ENCODE data around the gene SPATS2.
A peak's percentile ranks its signal among the peaks of the same experiment; 100 is the strongest.

Gene SPATS2

DNA sequence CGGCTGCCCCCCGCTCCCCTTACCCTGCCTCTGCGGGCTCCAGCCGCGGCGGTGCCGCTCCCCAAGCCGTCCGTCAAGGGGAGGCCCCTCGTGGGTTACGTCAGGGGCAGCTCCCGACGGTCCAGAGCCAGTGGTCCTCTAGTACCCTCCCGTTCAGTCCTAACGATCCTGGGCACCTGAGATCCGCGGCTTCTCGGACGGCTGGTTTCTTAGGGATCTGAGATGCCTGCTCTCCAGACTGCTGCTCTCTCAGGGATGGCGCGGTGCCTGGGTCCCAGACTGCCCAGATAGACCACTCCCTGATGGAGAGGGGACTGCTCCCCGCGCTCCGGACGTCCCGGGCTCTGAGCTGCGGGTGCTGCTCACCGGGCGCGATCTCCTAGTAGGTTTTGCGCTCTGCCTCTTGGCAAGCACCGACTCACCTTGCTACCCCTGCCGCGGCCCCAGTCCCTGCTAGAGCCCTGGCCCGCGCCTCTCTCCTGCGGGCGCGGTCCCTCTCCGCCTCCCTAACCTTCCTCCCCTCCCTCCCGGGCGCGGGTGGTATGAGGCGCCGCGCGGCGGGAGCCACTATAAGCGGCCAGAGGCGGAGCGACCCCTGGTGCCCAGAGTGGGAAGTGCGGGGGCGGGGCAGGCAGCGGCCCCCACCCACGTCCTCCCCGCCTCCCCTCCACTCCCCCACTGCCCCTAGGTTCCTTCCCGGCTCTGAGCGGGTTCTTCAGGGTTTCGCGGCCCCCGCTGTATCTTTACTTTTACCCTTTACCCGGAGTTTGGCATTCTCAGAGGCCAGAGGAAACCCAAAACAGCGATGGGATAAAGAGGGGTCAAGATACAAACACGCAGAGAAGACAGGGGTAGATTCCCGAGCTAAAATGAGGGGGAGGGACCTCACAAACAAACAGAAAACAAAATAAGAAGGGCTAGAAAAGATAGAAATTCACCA, 30.3 kb upstream of the SPATS2 start, which contains the start of gene C1QL4:
TSS of gene C1QL4 (minus strand) at position 544 of the 940 bp plus-strand sequence. CDS start 711 bp downstream, outside the sequence.
- DNase-seq: peak; percentile 73

GRCh38 chr12:49338830-49339463, 28.3 kb upstream of the SPATS2 start:
- DNase-seq: no peak

- DNase-seq: peak; percentile 53
Observed at GRCh38 chr12:49339464-49339861, 27.8 kb upstream of the SPATS2 start.

DNA sequence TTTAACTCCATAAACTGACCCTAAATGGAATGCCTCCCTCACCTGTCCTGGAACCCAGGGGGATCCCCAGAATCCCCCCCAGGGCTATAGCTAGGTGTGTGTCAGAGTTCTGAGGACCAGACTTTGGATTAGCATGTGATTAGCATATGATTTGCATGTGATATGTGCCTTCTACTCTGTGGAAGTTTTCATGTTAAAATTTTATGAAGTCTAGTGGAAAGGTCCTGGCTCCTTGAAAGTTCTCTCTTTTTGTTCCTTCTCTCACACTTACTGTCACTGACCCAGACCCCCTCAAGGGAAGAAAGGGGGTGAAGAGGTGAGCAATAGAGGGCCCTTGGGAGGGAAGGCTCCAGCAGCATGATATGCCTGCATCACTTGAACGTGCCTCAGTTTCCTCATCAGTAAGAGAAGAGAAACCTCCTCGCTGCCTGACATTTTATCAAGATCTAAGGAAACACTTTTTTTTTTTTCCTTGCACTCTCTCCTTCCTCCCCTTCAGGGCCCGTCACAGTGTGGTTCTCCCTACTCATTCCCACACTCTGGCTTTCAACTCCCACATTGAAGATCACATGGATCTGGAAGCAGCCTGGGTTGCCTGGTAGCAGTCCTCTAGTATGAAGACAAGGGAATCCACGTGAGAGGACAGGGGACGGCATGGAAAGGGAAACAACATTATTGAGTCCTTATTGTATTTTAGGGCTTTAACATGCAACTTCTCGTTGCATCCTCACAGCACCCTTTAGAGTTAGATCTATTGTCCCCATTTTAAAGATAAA, 27.0 kb upstream of the SPATS2 start:
- DNase-seq: no peak

GRCh38 chr12:49340971-49341776, 26.1 kb upstream of the SPATS2 start:
- DNase-seq: no peak

DNA sequence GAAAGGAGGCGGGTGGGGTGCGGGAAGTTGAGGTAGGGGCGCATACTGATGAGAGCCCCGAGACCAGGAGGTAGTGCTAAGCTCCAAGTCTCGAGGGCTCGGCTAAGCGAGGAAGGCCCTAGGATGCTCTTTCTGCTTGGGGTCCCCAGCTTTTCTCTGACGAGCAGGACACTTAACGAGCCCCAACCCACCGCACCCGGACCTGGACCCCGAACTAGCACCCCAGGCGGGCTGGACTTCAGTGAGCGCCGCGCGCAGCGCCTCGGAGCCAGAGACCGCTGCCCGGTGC, 25.5 kb upstream of the SPATS2 start:
- DNase-seq: no peak

GRCh38 chr12:49342066-49342913, 25.0 kb upstream of the SPATS2 start:
- peak; percentile 95 for DNase-seq

DNA sequence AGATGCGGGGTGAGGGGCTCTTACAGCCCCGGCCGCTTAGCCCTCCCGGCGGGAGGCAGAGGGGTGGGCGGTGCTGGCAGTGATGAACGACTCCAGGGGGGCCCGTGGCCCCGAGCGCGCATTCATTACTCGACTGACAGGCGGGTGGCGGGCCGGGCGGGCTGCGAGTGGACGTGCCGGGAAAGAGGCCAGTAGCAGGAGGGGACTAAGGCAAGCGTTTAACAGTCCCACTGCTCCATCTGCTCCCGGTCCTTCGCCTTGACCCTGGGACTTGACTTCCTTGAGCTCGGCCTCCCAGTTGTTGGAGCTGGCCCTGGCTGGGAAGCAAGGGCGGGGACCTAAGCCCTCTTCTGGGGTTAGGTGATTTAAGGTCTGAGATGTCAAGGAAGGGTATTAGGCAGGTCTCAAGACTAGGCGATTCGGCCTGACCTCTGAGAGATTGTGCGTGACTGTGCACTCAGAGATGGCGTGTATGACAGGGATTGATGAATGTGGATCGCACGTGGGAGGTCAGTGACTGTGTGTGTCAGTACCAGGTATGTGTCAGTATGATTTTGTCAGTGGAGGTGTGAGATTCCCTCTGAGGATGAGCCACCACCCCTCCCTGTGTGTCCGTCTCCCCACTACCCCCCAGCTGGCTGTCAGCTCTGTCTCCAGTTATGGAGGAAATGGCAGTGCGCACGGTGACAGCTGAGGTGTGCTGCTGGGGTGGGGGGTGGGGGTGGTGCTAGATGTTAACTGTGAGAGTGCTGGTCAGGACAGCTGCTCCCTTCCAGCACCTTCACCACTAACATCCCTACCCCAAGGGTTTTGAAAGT, 24.1 kb upstream of the SPATS2 start:
- DNase-seq: peak; percentile 41

DNA sequence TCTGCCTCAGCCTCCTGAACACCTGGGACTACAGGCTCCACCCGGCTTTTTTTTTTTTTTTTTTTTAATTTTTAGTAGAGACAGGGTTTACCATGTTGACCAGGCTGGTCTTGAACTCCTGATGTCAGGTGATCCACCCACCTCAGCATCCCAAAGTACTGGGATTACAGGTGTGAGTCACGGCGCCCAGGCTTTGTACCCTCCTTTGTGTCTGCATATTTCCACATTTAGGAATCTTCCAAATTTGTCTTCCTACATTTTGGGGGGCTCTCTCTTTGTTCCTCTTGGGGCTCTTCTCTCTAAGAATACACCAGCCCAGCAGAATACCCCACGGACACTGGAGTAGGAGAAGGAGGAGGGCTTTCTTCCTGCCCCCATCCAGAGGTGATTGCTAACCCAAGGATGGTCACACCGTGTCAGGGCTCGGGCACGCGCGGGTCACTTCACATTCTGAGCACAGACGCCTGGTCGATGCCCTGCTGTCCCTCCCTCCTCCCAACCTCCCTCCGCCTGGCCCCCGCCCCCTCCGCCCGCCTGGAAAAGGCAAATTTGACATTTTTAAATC, 22.7 kb upstream of the SPATS2 start:
- no peak for DNase-seq

- peak; percentile 69 for DNase-seq
Observed at GRCh38 chr12:49345051-49345824, 22.0 kb upstream of the SPATS2 start.

DNA sequence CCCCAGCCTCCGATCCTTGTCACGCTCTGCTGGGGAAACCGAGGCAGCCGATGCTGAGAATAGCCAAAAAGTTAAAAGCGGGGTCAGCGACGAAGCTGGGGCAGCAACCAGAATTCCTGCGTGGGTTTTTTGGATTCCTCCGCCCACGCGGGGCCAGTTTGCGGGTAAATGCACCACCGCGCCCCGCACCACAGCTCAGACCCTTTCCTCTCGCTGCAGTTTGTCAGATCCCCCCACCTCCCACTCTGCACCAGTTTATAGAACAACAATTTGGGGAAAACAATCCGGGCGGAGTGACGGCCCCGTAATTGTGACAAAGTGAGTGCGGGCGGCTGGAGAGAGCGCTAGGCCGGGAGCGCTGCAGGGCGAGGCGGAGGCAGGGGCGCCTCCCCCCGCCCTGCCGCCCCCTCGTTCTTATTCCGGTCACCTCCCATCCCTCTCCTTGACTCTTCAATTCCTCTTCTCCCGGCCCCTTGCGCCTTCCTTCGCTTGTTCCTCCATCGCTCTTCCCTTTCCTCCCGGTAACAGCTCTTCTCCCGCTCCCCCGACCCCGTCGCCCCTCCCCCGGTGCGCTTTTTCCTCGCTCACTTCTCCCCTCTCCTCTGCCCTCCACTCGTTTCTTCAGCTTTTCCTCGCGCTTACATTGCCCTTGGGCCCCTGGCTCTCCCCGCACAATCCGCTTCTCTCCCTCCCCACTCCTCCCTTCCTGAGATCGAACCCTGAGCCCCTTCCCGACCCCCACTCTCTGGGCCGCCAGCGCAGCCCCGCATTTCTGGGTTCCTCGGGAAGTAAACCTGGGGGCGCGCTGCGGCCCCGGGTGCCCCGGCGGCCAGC, 21.2 kb upstream of the SPATS2 start:
- DNase-seq: peak; percentile 31

GRCh38 chr12:49346659-49347310, 20.5 kb upstream of the SPATS2 start, which contains the start of gene DNAJC22:
Gene DNAJC22 (plus strand): TSS chr12:49346888. CDS start chr12:49348873, 1,985 bp downstream.
- DNase-seq: peak; percentile 54

GRCh38 chr12:49347311-49348193, 19.7 kb upstream of the SPATS2 start:
- DNase-seq: peak; percentile 94

GRCh38 chr12:49348781-49349180, 18.5 kb upstream of the SPATS2 start:
- no peak for DNase-seq

DNA sequence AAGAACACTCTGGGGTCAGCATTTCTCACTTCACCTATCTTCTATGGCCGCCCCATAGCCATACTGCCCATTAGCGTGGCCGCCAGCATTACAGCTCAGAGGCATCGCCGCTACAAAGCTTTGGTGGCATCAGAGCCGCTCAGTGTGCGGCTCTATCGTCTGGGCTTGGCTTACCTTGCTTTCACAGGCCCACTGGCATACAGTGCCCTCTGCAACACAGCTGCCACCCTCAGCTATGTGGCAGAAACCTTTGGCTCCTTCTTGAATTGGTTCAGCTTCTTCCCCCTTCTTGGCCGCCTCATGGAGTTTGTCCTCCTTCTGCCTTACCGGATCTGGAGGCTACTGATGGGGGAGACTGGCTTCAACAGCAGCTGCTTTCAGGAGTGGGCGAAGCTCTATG, 18.0 kb upstream of the SPATS2 start:
- no peak for DNase-seq

DNA sequence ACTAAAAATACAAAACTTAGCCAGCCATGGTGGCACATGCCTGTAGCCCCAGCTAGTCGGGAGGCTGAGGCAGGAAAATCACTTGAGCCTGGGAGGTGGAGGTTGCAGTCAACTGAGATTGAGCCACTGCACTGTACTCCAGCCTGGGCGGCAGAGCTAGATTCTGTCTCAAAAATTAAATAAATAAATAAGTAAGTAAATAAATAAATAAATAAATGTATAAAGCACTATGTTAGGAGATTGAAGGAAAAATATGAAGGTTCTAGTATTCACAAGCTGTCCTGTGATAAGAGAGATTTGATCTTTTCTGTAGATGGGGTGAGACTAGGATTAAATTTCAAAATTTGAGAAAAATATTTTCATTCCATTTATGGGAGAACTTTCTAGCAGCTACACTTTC, 14.9 kb upstream of the SPATS2 start:
- DNase-seq: no peak

DNA sequence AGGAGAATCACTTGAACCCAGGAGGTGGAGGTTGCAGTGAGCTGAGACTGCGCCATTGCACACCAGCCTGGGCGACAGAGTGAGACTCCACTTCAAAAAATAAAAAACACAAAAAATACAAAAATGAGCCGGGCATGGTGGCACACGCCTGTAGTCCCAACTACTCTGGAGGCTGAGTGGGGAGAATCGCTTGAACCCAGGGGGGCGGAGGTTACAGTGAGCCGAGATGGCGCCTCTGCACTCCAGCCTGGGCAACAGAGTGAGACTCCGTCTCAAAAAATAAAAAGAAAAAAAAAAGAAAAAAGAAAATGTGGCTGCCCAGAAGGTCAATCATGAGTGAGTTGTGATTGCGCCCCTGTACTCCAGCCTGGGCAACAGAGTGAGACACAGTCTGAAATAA, 11.3 kb upstream of the SPATS2 start:
- no peak for DNase-seq

Data from DMS79 treated with DMSO at 0.1 percent for 48 hours (cell line).